NCI-H187 (cell line): ENCODE measurements around the gene SDC4.
"Not testable (repeated sequence)": the region's sequence is repeated elsewhere in the genome, so short reads cannot be mapped to it uniquely, and the experiment has no call there.

Experiments used
- DNase-seq, 2 experiments: peaks; one replicate each; lab custom pipeline; 2025; lab: John Stamatoyannopoulos, UW

SDC4 gene

DNA sequence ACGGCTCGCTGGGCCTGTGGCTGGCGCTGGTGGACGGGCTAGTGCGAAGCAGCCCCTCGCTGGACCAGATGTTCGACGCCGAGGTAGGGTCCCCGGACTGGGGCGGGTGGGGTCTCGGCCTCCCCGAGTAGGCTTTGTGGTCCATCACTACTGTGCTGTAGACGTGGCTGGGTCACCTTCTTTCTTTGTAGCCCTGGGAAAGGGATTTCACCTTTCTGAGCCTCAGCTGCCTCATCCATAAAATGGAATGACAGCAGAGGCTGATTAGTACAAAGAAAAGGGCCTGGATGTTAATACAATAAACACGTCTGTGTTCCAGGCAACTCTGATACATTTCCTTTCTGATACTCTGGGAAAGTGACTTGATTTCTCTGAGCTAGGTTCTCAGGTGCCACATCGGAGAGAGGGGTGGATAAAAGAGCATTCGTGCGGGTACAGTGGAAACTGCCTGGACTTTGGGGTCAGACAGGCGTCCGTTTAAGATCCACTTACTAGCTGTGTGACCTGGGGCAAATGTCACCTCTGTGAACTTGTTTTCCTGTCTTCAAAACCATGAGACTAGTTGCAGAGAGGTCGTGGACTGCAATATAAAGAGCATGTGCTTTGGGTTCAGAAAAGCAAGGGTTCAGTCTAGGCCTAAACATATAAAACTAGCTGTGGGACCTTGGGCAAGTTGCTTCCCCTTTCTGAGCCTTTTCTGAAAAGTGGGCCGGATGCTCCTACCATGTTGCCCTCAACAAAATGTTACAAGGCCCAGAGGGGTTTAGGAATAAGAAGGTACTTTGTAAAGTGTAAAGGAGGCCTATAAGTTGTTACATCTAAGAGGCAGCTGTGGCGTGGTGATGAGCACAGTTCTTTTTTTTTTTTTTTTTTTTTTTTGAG, 15.6 kb upstream of the SDC4 start:
- DNase-seq = no peak

GRCh38 chr20:45362804-45363610, 14.8 kb upstream of the SDC4 start, which contains the start of gene SYS1:
Gene SYS1, plus strand, starts transcription at chr20:45363156. Its CDS starts 376 bp downstream, at chr20:45363532.
- DNase-seq = peak; percentile 96 to 97

DNA sequence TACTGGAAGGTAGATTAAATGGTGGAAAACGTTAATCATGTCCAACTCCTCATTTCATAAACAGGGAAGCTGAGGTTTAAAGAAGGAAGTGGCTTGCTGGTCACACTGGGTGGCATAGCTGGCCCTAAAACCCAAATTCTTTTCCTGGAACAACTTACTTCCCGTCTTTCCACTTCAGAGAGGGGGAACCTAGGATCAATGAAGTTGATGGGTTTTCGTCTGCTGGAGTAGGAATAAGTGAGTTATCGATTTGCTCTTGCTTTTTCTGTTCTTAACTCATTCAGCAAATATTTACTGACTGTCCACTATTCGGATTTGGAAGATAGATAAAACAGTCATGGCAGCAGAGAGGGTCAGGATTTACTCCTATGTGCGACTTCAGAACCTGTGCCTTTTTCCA, 13.6 kb upstream of the SDC4 start:
- DNase-seq = no peak

DNA sequence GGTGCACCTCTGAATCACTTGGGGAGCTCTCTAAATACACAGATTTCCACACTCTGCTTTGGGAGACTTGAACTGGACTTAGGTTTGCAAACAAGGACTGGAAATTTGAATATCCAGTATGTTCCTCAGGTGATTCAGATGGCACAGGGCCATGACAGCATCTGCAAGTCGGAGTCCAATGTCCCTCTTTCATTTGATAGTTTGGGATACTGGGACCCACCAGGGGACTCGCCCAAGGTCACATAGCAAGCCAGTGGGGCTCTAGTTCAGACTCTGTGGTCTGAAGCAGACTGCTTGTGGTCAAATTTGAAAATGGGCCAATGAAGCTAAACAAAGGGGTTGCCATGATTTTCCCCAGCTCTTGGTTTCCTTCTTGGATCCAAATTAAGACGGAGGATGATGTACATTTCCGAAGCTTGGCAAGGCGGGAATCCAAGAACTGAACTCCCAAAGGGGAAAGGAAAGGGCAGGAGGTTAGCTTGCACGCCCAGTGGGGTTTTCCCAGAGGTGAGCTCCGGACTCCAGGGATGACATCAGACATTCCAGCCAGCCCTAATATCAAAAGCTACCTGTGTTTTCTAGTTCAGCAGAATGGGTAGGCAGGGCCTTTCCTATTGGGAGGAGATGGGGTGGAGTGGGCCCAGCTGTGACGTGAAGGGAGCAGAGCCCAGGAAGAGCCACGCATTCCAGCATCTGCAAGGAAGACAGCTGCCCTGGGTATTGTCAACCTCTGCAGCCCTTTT, 11.4 kb upstream of the SDC4 start:
- no peak for DNase-seq

- no peak for DNase-seq
Observed at GRCh38 chr20:45359069-45359405, 10.8 kb upstream of the SDC4 start.

DNA sequence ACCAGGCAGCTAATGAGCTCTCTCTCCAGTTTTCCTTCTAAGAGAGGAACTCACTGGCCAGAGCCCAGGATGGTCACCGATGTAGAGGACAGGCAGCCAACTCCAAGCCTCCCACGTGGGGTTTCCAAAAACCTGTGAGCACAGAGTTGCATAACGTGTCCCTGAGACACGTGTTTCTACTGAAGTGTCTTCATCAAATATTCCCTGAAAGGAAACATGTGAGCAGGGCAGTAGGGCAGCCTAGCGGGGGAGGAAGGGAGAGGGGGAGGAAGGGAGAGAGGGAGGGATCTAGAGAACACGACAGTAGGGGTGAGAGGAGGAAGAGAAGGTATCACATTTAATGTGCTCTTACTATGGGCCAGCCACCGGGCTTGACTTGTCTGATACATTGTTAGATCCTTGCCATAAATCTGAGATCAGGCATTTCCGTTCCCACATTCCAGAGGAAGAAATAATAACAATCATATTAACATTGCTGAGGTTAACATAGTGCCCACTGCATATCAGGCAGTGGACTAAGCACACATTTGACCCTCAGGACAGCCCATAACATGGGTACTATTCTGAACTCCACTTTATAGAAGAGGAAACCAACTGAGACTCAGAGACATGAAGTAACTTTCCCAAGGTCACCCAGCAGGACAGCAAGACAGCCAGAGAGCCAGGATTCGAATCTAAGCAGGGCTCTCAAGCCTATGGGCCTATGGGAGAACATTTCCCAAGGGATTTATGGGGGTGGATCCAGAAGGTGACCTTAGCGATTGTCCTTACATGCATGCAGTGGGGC, 10.3 kb upstream of the SDC4 start:
- no peak for DNase-seq

GRCh38 chr20:45355209-45356084, 7.2 kb upstream of the SDC4 start:
- no peak for DNase-seq

GRCh38 chr20:45354423-45355208, 6.4 kb upstream of the SDC4 start:
- DNase-seq = no peak

DNA sequence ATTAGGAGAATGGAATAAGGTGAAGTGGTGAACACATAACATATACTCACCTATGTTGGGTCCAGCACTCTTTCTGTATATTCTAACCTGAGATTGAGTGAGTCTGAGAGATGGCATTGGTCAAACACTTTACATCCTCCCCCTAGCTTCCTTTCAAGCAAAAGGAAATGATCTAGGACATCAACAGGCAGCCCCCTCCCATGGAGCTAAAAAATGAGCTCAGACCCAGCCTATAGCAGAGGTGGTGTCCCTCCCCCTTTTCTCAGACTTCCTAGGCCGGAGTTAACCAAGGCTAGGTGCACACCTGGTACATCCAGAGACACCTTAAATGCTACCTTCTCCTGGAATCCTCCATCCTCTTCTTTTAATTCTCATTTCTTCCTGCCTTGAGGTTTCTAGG, 5.5 kb upstream of the SDC4 start:
- no peak for DNase-seq

DNA sequence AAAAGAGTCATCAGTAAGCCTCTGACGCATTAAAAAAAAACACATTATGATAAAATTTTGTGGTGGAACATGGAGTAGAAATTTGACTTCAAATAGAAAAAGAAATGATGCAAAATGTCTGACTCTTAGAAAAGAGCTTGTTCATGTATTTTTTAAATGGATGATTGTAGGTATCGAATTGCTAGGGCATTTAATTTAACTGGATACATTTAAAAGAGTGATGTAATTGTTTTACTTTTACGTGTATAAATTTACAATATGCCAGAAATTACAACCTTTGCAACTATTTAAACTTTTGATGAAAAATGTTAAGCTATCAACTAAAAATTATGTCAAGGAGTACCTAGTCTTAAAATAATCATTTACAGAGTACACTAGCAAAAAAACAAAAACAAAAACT, 4.5 kb upstream of the SDC4 start:
- DNase-seq = no peak

- not testable (repeated sequence) for DNase-seq
Observed at GRCh38 chr20:45350795-45351194, 2.6 kb upstream of the SDC4 start.

- DNase-seq = no peak
Observed at GRCh38 chr20:45350217-45350616, 2.0 kb upstream of the SDC4 start.

DNA sequence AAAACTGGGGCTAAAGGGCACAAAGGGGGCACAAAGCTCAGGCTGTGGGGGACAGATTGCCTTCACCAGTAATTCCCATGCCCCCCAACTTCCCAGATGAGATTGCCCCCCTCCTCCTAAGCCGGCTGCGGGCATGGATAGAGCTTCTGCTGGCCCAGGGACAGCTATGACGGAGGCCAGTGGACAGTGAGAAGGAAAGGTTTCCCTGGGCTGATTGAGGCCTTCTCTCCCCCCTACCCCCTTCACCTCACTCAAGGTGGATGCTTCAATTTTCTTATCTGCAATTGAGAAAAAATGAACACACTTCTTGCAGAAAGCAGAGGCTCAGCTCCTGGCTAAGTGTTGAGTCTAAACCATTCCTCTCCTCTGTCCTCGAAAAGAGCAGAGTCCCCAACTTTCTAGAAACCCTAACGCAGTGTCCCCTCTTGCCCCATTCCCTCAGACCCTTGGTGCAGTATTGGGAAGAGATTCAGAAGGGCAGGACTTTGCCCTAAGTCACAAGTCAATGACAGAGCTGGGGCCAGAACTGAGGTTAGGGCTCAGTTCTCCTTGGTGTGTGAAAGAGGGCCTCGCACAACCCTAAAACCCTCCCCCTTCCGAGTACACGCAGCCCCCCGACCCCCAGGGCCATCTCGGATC, 808 bp downstream of the SDC4 start:
- no peak for DNase-seq

- DNase-seq = no peak
Observed at GRCh38 chr20:45346851-45347250, 1.4 kb downstream of the SDC4 start.

GRCh38 chr20:45346291-45346718, 1.9 kb downstream of the SDC4 start:
- no peak for DNase-seq

GRCh38 chr20:45345104-45345936, 2.9 kb downstream of the SDC4 start:
- DNase-seq = no peak

GRCh38 chr20:45344168-45344860, 3.9 kb downstream of the SDC4 start:
- no peak for DNase-seq
